ENCODE results near the gene IFITM1. TPM values are rescaled to one million over a fixed set of nuclear protein-coding genes. Genes with fewer than 3 reads are reported as not detected.
"Not testable (repeated sequence)": the region's sequence is repeated elsewhere in the genome, so short reads cannot be mapped to it uniquely, and the experiment has no call there.

IFITM1 gene
- total RNA-seq, 1 donor from 2014 or later, result 379 TPM

DNA sequence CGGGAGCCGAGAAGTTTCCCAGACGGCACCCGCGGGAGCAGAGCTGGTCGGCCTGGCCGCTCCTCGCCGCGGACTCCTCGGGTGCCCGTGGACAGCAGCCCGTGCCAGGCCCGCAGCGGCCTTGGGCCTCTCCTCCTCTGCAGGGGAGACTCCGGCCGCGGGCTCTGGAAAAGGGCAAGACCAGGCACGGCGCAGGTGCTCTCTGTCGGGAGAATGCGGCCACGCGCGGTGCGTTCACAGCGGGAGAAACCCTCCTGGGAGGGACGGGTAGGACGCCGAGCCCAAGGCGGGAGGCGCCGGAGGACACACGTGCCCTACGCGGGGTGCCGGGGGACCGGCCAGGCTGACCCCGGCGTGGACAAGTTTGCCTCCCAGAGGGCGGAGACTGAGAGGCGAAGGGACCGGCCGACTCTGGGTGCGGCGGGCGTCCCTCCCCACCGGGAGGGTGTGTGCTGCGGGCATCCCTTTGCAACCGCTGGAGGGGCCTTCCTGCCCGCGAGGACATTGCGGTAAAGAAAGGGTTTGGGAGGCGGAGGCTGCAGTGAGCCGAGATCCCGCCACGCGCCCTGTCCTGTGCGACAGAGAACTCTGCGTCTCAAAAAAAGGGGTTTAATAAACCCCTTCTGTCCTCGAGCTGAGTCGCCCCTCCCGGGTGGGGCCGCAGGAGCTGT is 2.3 kb downstream of the IFITM1 start:
- intact Hi-C loops (cut with DNase I), result no loop called here
- H3K27me3 ChIP-seq, result no peaks in the 10 kb centered on the region
- H3K9me3 ChIP-seq, result no peaks in the 10 kb centered on the region
- peak overlapping the region; percentile 97 for H3K27ac ChIP-seq
- no peaks in the 10 kb centered on the region for H3K36me3 ChIP-seq
- peak overlapping the region; percentile 63 to 82 for H3K4me3 ChIP-seq
- H3K4me1 ChIP-seq, result peaks cover 45% of the 10 kb centered on the region
- TF ChIP-seq POLR2AphosphoS5 (IDR thresholded peaks at IDR 0.05; ENCODE audit: insufficient read depth in 1 of 2, low read depth in 1 of 2), result peak in 1 of 2 donors; percentile 76
- TF ChIP-seq, protein P1, sequence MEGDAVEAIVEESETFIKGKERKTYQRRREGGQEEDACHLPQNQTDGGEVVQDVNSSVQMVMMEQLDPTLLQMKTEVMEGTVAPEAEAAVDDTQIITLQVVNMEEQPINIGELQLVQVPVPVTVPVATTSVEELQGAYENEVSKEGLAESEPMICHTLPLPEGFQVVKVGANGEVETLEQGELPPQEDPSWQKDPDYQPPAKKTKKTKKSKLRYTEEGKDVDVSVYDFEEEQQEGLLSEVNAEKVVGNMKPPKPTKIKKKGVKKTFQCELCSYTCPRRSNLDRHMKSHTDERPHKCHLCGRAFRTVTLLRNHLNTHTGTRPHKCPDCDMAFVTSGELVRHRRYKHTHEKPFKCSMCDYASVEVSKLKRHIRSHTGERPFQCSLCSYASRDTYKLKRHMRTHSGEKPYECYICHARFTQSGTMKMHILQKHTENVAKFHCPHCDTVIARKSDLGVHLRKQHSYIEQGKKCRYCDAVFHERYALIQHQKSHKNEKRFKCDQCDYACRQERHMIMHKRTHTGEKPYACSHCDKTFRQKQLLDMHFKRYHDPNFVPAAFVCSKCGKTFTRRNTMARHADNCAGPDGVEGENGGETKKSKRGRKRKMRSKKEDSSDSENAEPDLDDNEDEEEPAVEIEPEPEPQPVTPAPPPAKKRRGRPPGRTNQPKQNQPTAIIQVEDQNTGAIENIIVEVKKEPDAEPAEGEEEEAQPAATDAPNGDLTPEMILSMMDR (IDR thresholded peaks at IDR 0.05), result no peak
- no peak for TF ChIP-seq POLR2A (IDR thresholded peaks at IDR 0.05)
- no peak for DNase-seq (ENCODE audit: extremely low spot score in 2 of 2)

DNA sequence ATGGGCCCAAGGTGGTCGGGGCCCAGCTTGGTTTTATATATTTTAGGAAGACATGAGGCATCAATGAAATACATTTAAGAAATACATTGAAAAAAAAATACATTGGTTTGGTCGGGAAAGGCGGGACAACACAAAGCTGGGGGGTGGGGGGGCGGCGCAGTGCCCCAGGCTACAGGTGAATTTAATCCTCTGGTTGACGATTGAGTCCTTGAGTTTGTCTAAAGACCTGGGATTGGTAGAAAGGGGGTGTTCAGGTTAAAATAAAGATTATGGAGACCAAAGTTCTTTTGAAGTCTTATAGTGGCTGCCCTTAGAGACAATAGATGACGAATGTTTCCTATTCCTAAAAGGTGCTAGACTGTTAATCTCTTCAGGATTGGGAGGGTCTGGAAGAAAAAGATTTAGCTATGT is 3.1 kb downstream of the IFITM1 start:
- Histone ChIP-seq H3K4me1 (peaks cover 42% of the 10 kb centered on the region), H3K4me3 (peak overlapping the region; percentile 63 to 82), H3K36me3 (no peaks in the 10 kb centered on the region), H3K27me3 (no peaks in the 10 kb centered on the region), H3K27ac (peak overlapping the region; percentile 97), H3K9me3 (no peaks in the 10 kb centered on the region)
- no peak for DNase-seq (ENCODE audit: extremely low spot score in 2 of 2)
- intact Hi-C loops (cut with DNase I), result no loop called here
- TF ChIP-seq POLR2AphosphoS5 (IDR thresholded peaks at IDR 0.05; ENCODE audit: insufficient read depth in 1 of 2, low read depth in 1 of 2) (no peak), POLR2A (IDR thresholded peaks at IDR 0.05) (no peak)
- TF ChIP-seq, protein P1 (IDR thresholded peaks at IDR 0.05), result no peak

DNA sequence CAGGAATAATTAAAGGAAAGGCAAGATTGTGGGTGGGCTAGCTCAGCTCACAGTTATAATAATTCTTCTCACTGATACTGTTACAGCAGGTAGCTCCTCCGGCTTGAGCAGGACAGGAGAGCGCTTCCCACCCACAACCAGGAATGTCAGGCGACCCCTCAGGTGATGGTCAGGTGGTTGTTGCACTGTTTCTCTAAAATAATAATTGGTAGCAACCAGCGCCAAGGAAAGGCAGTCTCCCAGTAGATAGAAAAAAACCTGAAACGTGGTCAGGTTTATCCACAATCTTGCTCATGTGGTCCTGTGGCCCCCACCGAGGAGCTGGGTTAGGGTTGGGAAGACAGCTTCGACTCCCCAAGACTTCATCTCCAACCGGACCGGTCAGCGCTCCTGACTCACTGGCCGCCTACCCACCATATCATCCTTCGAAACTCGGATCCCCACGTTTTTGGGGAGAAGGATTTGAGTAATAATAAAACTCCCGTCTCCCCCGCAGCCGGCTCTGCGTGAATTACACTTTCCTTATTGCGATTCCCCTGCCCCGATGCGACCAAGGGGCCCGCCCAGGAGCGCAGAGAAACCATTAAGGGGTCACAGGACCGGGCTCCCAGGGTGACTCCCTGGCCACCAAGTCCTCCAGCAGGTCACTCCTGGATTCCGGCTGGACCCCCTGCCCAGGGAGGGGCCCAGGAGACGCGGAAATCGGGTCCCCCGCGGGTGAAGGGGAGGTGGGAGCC is 4.0 kb downstream of the IFITM1 start:
- Histone ChIP-seq H3K4me3 (peak overlapping the region; percentile 26 to 28), H3K27ac (peak overlapping the region; percentile 97), H3K4me1 (peaks cover 34% of the 10 kb centered on the region)
- TF ChIP-seq POLR2AphosphoS5 (IDR thresholded peaks at IDR 0.05; ENCODE audit: insufficient read depth in 1 of 2, low read depth in 1 of 2), result peak in 1 of 2 donors; percentile 53
- intact Hi-C loops (cut with DNase I); H3K9me3 ChIP-seq; H3K27me3 ChIP-seq; H3K36me3 ChIP-seq; DNase-seq (ENCODE audit: extremely low spot score in 2 of 2): not testable (repeated sequence)

DNA sequence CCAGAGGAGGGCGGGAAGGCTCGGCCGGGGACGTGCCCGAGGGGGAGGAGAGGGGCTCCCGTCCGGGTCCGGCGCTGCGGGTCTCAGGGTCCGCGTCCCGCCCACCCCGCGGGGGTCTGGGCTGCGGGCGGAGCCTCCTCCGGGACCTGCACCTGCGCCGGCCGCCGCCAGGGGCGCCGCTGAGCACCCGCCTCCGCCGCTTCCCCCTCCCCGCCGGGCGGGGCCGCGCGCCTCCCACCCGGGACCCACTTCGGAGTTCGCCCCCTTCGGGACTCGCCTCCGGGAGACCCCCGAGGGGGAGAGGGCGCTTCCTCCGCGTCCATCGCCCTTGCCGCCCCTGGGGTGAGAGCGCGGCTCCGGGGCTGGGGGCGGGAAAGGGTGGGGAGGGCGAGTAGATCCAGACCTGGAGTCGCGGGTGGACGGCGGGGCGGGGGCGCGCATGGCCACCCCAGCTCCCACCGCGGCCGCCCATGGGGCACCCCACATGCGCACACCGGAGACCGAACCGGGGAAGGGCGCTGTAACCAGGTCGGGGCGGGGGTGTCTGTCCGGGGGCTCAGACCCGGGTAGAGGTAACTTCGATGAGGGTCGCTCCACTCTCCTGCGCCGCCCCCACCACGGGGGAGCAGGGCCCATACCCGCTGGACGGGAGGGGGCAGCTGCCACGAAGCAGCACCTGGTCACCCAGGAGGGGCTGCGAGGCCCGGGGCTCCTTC is 4.7 kb downstream of the IFITM1 start:
- peak overlapping the region; percentile 97 for H3K27ac ChIP-seq
- DNase-seq (ENCODE audit: extremely low spot score in 2 of 2); H3K36me3 ChIP-seq; intact Hi-C loops (cut with DNase I); H3K27me3 ChIP-seq; H3K9me3 ChIP-seq: not testable (repeated sequence)
- peak overlapping the region; percentile 66 to 73 for H3K4me3 ChIP-seq
- peaks cover 27% of the 10 kb centered on the region for H3K4me1 ChIP-seq

DNA sequence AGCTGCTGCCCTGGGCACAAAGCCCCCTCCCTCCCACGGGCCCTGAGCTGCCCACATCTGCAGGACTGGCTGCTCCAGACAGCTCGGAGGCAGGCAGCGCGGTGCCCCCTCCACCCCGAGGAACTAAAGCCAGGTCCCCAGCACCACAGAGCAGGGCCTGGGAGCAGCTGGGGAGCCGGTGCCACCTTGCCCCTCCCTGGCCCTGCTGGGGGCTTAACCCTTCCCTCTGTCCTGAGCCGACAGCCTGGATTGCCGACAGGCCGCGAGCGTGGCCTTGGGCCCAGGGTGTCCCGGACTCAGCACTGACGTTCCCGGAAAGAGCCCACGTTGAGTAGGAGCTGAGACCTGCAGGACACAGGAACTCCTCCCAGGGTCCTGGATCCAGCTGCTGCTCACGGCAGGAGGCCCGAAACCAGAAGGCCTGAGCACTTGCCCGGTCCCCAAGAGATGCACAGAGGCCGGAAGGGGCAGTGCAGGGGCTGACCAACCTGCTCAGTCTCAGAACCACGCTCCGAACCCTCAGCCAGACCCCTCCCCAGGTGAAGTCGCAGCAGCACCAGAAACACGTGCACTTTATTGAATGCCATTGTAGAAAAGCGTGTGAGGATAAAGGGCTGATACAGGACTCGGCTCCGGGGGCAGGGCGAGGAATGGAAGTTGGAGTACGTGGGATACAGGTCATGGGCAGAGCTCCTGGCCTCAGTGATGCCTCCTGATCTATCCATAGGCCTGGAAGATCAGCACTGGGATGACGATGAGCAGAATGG is 5.5 kb downstream of the IFITM1 start:
- Histone ChIP-seq H3K4me3 (peak overlapping the region; percentile 66 to 73), H3K27ac (peak overlapping the region; percentile 96), H3K4me1 (peaks cover 31% of the 10 kb centered on the region)
- H3K27me3 ChIP-seq; DNase-seq (ENCODE audit: extremely low spot score in 2 of 2); intact Hi-C loops (cut with DNase I); H3K9me3 ChIP-seq; H3K36me3 ChIP-seq: not testable (repeated sequence)
- peak in 1 of 2 donors; percentile 55 for TF ChIP-seq POLR2AphosphoS5 (IDR thresholded peaks at IDR 0.05; ENCODE audit: insufficient read depth in 1 of 2, low read depth in 1 of 2)

DNA sequence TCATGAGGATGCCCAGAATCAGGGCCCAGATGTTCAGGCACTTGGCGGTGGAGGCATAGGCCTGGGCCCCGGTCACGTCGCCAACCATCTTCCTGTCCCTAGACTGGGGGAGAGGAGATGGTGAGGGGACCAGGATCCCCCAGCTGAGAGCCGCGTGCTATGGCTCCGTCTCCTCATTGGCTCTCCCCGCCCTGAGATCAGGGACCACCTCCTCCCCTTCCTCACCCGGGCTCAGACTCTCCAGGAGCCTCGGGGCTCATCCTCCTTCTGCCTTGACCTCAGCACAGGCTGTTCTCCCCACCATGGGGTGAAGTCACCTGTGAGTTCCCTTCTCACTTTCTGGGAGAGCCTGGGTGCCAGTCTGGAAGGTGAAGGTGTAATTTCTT is 6.0 kb downstream of the IFITM1 start:
- intact Hi-C loops (cut with DNase I); H3K27me3 ChIP-seq; DNase-seq (ENCODE audit: extremely low spot score in 2 of 2); H3K36me3 ChIP-seq; H3K9me3 ChIP-seq: not testable (repeated sequence)
- H3K4me1 ChIP-seq, result peaks cover 37% of the 10 kb centered on the region
- peak overlapping the region; percentile 66 to 95 for H3K4me3 ChIP-seq
- peak overlapping the region; percentile 96 for H3K27ac ChIP-seq

Measured in vagina (tissue), 2 donors.